ENCODE data around the gene MTHFD2L.

MTHFD2L gene

DNA sequence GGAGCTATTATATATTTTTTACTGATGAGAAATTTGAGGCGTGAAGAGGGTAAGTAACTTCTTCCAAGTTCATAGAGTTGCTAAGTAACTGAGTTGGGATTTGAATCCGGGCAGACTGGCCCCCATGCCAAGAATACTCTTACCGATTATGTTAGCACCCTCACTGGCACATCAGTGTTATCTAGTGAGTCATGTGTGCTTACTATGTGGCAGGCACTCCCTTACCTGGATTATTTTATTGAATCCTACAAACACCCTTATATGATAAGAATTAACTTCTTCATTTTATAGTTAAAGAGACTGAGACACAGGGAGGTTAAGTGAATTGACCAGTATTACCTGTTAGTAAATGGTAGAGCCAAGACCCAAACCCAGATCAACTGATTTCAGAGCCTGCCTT, 20.9 kb downstream of the MTHFD2L start:
- in situ Hi-C loops (cut with MboI; ENCODE audit: low sequenced_read_pairs, unreplicated experiment) = loop anchor here (25.0 kb wide), 1 partner anchor 484 kb away; no protein-coding TSS in a partner anchor
- TF ChIP-seq, protein P1, sequence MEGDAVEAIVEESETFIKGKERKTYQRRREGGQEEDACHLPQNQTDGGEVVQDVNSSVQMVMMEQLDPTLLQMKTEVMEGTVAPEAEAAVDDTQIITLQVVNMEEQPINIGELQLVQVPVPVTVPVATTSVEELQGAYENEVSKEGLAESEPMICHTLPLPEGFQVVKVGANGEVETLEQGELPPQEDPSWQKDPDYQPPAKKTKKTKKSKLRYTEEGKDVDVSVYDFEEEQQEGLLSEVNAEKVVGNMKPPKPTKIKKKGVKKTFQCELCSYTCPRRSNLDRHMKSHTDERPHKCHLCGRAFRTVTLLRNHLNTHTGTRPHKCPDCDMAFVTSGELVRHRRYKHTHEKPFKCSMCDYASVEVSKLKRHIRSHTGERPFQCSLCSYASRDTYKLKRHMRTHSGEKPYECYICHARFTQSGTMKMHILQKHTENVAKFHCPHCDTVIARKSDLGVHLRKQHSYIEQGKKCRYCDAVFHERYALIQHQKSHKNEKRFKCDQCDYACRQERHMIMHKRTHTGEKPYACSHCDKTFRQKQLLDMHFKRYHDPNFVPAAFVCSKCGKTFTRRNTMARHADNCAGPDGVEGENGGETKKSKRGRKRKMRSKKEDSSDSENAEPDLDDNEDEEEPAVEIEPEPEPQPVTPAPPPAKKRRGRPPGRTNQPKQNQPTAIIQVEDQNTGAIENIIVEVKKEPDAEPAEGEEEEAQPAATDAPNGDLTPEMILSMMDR (IDR thresholded peaks at IDR 0.05; ENCODE audit: borderline replicate concordance, control extremely low read depth, extremely low read depth, insufficient read depth, missing control alignments) = no peak
- DNase-seq (ENCODE audit: low spot score) = no peak

GRCh38 chr4:74181219-74181618, 23.3 kb downstream of the MTHFD2L start:
- TF ChIP-seq, protein P1 (IDR thresholded peaks at IDR 0.05; ENCODE audit: borderline replicate concordance, control extremely low read depth, extremely low read depth, insufficient read depth, missing control alignments) = no peak
- in situ Hi-C loops (cut with MboI; ENCODE audit: low sequenced_read_pairs, unreplicated experiment) = loop anchor here (25.0 kb wide), 1 partner anchor 481 kb away; no protein-coding TSS in a partner anchor
- no peak for DNase-seq (ENCODE audit: low spot score)

- TF ChIP-seq, protein P1 (IDR thresholded peaks at IDR 0.05; ENCODE audit: borderline replicate concordance, control extremely low read depth, extremely low read depth, insufficient read depth, missing control alignments) = no peak
- no peak for DNase-seq (ENCODE audit: low spot score)
- in situ Hi-C loops (cut with MboI; ENCODE audit: low sequenced_read_pairs, unreplicated experiment) = loop anchor here (25.0 kb wide), 1 partner anchor 473 kb away; no protein-coding TSS in a partner anchor
Observed at GRCh38 chr4:74188912-74189311, 31.0 kb downstream of the MTHFD2L start.

DNA sequence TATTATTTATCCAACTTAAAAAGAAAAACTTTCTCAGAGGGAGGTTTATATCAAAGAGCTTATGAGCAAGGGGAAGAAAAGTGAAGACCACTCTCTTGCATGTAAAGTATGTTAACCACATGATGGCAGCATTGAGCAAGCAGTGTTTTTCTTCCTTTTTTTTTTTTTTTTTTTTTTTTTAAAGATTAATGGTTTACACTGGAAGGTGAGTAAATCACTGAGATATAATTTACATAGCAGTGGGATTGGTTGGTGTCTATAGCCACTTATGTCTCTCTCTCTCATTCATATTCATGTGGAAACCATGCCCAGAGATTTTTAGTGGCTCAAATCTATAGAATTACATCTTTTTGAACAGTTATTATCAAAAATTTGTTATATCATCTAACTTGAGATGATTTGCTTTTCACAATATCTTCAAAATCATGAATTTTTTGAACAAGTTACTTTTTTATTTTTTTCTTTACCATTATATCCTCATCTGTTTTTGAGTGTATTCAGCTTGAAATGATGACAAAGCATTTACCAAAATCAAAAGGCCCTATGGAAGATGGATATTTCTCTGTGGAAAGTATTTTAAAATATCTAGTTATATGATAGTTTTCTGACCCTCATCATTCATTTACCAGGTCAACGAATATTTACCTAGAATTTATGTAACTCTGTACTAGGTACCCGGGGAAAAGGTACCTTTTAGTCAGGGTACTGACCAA, 31.6 kb downstream of the MTHFD2L start:
- in situ Hi-C loops (cut with MboI; ENCODE audit: low sequenced_read_pairs, unreplicated experiment) = loop anchor here (10.0 to 25.0 kb wide), 2 partner anchors 125 to 473 kb away; no protein-coding TSS in a partner anchor
- peak; percentile 19 for DNase-seq (ENCODE audit: low spot score)
- TF ChIP-seq, protein P1 (IDR thresholded peaks at IDR 0.05; ENCODE audit: borderline replicate concordance, control extremely low read depth, extremely low read depth, insufficient read depth, missing control alignments) = peak; percentile 33

DNA sequence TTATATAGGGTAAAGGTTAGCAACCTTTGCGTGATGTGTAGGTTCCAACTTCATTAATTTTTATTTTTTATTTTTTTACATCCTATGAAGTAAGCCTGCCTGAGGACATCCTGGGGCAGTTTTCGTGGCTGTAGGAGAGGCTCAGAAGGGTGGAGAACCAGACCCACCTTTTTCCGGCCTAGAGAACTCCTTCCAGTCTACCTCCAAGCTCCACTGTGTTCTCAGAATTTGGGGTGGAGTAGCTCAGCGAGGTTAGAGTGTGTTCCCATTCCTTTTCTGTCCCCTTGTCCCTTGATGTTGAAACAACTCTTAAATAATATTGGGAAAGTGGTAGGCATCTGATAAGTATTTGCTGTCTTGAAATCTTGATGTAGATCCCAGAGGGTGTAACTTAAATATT, 32.4 kb downstream of the MTHFD2L start:
- in situ Hi-C loops (cut with MboI; ENCODE audit: low sequenced_read_pairs, unreplicated experiment) = loop anchor here (10.0 to 25.0 kb wide), 2 partner anchors 124 to 472 kb away; no protein-coding TSS in a partner anchor
- TF ChIP-seq, protein P1 (IDR thresholded peaks at IDR 0.05; ENCODE audit: borderline replicate concordance, control extremely low read depth, extremely low read depth, insufficient read depth, missing control alignments) = no peak
- DNase-seq (ENCODE audit: low spot score) = no peak

- TF ChIP-seq, protein P1 (IDR thresholded peaks at IDR 0.05; ENCODE audit: borderline replicate concordance, control extremely low read depth, extremely low read depth, insufficient read depth, missing control alignments) = no peak
- no peak for DNase-seq (ENCODE audit: low spot score)
- in situ Hi-C loops (cut with MboI; ENCODE audit: low sequenced_read_pairs, unreplicated experiment) = loop anchor here (10.0 to 25.0 kb wide), 2 partner anchors 124 to 471 kb away; no protein-coding TSS in a partner anchor
Observed at GRCh38 chr4:74190919-74191397, 33.0 kb downstream of the MTHFD2L start.

All from GM13976 (cell line).